Panc1 (cell line): ENCODE data around the gene ARL2BP. TPM values are rescaled to one million over a fixed set of nuclear protein-coding genes. Genes with fewer than 3 reads are reported as not detected.

Source experiments
- ATAC-seq: fragments of 200-7000 bp; cut with Tn5 transposase; 2 replicates; pipeline ENCODE4 v1.9.1; 2020; ENCODE audit warnings: mild to moderate bottlenecking, moderate library complexity
- BruUV-seq: library from RNA; stranded (reverse); fragments of 400-500 nt; replicated peaks from 2 replicates; lab custom pipeline; 2021; lab: Mats Ljungman, UMichigan
- CTCF ChIA-PET: fragments of 300-600 bp; sonication (Branson Sonifier 250); formaldehyde crosslinking; loops from one replicate; lab custom pipeline; 2022; ENCODE audit warnings: antibody characterized with exemption; lab: Charles Lee
- POLR2A ChIA-PET: fragments of 300-600 bp; sonication (Branson Sonifier 250); formaldehyde crosslinking; loops from one replicate; lab custom pipeline; 2022; ENCODE audit warnings: antibody characterized with exemption; lab: Charles Lee
- DNase-seq: peaks from one replicate; pipeline ENCODE4 v3.0.0-alpha.2; 2010; ENCODE audit warnings: low read depth, low spot score
- H3K27ac ChIP-seq: 2 replicates; pipeline ENCODE4 v1.5.1; 2011; ENCODE audit warnings: mild to moderate bottlenecking, low read length, inconsistent platforms
- H3K27me3 ChIP-seq: fragments of 200-500 bp; sonication (Bioruptor generic); 2 replicates; pipeline ENCODE4 v1.6.0; 2014; ENCODE audit warnings: low read length, inconsistent platforms; ENCODE audit not compliant: control insufficient read depth, insufficient read depth
- H3K36me3 ChIP-seq: fragments of 200-500 bp; sonication (Bioruptor generic); 2 replicates; pipeline ENCODE4 v1.5.1; 2014; ENCODE audit warnings: inconsistent platforms, mild to moderate bottlenecking, low read length, moderate library complexity; ENCODE audit not compliant: control insufficient read depth, insufficient read depth
- H3K4me1 ChIP-seq: 2 replicates; pipeline ENCODE4 v1.5.1; 2011; ENCODE audit warnings: inconsistent platforms, mild to moderate bottlenecking, low read length, moderate library complexity; ENCODE audit not compliant: control insufficient read depth, insufficient read depth
- H3K4me3 ChIP-seq, 2 experiments: 2 replicates each; pipeline ENCODE4 v1.5.1; 2011 to 2012; ENCODE audit warnings: low read depth in 2 of 2, low read length in 2 of 2, mild to moderate bottlenecking in 2 of 2, inconsistent platforms in 1 of 2, moderate library complexity in 1 of 2
- H3K9me3 ChIP-seq: fragments of 200-500 bp; sonication (Bioruptor generic); 2 replicates; pipeline ENCODE4 v1.5.1; 2014; ENCODE audit warnings: low read depth, mild to moderate bottlenecking, inconsistent platforms, low read length, moderate library complexity; ENCODE audit not compliant: control insufficient read depth, insufficient read depth
- POLR2AphosphoS5 ChIP-seq: IDR thresholded peaks from 2 replicates; pipeline ENCODE4 v1.6.1; 2012; ENCODE audit warnings: mild to moderate bottlenecking, low read depth, low read length, moderate library complexity
- SIN3A ChIP-seq: IDR thresholded peaks from 2 replicates; pipeline ENCODE4 v1.6.1; 2012; ENCODE audit warnings: low read depth, mild to moderate bottlenecking, low read length, moderate library complexity, borderline replicate concordance; ENCODE audit not compliant: insufficient read depth
- TCF7L2 ChIP-seq: IDR thresholded peaks from 2 replicates; pipeline ENCODE4 v1.6.1; 2011; ENCODE audit warnings: mild to moderate bottlenecking, low read depth, low read length, inconsistent platforms
- in situ Hi-C: cut with HindIII; loops from 2 replicates; pipeline ENCODE4 v1.10.0; 2016; ENCODE audit warnings: low sequenced_read_pairs, low pct_unique_long_range_greater_than_20kb
- intact Hi-C: fragments of 100-400 bp; cut with micrococcal nuclease; formaldehyde crosslinking; loops from one replicate; pipeline ENCODE4 v1.10.0; 2022; ENCODE audit not compliant: unreplicated experiment
- total RNA-seq: library from RNA; stranded (reverse); gene quantifications from one replicate; pipeline ENCODE4 v1.2.1, GENCODE V29; 2021; ENCODE audit not compliant: unreplicated experiment
- TF ChIP-seq, protein P1 (sequence below): fragments of 450-650 bp; IDR thresholded peaks from 2 replicates; pipeline ENCODE4 v1.5.1; 2017; ENCODE audit warnings: mild to moderate bottlenecking
- TF ChIP-seq, protein P2 (sequence below), 2 experiments: IDR thresholded peaks; 2 replicates each; pipeline ENCODE4 v1.6.1; 2011 to 2012; ENCODE audit warnings: low read depth in 2 of 2, control low read depth in 1 of 2, low read length in 1 of 2, mild to moderate bottlenecking in 1 of 2, moderate library complexity in 1 of 2; ENCODE audit not compliant: insufficient read depth in 1 of 2

ARL2BP gene
- total RNA-seq, 1 experiment from 2014 or later = 47.7 TPM

DNA sequence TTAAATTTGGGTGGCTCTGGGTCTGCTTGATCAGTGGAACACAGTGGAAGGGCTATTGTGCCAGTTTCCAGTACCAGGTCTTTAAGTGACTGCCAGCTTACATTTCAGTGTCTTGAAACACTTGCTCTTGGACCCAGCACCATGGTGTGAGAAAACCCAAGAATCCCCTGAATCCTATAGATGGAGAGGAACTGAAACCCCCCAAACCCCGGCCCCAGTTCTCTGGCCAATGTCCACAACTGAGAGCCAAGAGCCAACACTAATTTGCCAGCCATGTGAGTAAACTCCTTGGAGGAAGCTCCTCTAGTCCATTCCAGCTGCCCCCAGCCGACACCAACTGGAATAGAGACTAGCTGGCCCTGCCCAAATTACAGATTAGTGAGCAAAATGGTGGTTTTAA lies 2.4 kb upstream of the ARL2BP start:
- BruUV-seq = no TSS peak
- ATAC-seq (no peak), DNase-seq (no peak)
- H3K4me3 ChIP-seq = no peak overlapping the region
- in situ Hi-C loops (no loop called here), intact Hi-C loops (no loop called here)
- ChIA-PET POLR2A (no interaction called here), CTCF (no interaction called here)
- no peaks in the 10 kb centered on the region for H3K4me1 ChIP-seq
- no peaks in the 10 kb centered on the region for H3K27me3 ChIP-seq
- H3K36me3 ChIP-seq = peaks cover 8% of the 10 kb centered on the region
- TF ChIP-seq POLR2AphosphoS5 = no peak
- TF ChIP-seq, protein P1, sequence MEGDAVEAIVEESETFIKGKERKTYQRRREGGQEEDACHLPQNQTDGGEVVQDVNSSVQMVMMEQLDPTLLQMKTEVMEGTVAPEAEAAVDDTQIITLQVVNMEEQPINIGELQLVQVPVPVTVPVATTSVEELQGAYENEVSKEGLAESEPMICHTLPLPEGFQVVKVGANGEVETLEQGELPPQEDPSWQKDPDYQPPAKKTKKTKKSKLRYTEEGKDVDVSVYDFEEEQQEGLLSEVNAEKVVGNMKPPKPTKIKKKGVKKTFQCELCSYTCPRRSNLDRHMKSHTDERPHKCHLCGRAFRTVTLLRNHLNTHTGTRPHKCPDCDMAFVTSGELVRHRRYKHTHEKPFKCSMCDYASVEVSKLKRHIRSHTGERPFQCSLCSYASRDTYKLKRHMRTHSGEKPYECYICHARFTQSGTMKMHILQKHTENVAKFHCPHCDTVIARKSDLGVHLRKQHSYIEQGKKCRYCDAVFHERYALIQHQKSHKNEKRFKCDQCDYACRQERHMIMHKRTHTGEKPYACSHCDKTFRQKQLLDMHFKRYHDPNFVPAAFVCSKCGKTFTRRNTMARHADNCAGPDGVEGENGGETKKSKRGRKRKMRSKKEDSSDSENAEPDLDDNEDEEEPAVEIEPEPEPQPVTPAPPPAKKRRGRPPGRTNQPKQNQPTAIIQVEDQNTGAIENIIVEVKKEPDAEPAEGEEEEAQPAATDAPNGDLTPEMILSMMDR = no peak
- TF ChIP-seq SIN3A = no peak
- TF ChIP-seq TCF7L2 = no peak
- TF ChIP-seq, protein P2, sequence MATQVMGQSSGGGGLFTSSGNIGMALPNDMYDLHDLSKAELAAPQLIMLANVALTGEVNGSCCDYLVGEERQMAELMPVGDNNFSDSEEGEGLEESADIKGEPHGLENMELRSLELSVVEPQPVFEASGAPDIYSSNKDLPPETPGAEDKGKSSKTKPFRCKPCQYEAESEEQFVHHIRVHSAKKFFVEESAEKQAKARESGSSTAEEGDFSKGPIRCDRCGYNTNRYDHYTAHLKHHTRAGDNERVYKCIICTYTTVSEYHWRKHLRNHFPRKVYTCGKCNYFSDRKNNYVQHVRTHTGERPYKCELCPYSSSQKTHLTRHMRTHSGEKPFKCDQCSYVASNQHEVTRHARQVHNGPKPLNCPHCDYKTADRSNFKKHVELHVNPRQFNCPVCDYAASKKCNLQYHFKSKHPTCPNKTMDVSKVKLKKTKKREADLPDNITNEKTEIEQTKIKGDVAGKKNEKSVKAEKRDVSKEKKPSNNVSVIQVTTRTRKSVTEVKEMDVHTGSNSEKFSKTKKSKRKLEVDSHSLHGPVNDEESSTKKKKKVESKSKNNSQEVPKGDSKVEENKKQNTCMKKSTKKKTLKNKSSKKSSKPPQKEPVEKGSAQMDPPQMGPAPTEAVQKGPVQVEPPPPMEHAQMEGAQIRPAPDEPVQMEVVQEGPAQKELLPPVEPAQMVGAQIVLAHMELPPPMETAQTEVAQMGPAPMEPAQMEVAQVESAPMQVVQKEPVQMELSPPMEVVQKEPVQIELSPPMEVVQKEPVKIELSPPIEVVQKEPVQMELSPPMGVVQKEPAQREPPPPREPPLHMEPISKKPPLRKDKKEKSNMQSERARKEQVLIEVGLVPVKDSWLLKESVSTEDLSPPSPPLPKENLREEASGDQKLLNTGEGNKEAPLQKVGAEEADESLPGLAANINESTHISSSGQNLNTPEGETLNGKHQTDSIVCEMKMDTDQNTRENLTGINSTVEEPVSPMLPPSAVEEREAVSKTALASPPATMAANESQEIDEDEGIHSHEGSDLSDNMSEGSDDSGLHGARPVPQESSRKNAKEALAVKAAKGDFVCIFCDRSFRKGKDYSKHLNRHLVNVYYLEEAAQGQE (IDR thresholded peaks at IDR 0.05; ENCODE audit: insufficient read depth in 1 of 2, low read depth in 2 of 2, low read length in 1 of 2) = no peak
- H3K9me3 ChIP-seq = no peaks in the 10 kb centered on the region
- no peak overlapping the region for H3K27ac ChIP-seq

DNA sequence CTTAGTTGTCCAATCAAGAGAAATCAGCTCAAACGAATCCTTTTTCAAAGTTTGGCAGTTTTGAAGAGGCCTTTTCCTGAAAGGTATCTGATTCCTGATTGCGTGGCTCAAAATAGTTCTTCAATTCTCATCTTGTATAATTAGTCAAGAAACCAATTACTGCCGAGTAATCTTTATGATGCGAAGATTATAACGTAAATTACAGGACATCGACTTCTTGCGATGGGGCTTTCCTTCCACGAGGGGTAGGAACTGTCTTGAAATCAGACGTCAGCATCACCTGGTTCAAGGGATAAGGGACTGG lies 644 bp upstream of the ARL2BP start:
- intact Hi-C loops (no loop called here), in situ Hi-C loops (no loop called here)
- ATAC-seq = peak; percentile 67
- no peak for DNase-seq
- Histone ChIP-seq H3K27me3 (no peaks in the 10 kb centered on the region), H3K36me3 (peaks cover 11% of the 10 kb centered on the region), H3K4me3 (peak overlapping the region; percentile 62 to 68), H3K27ac (peak overlapping the region; percentile 94), H3K9me3 (no peaks in the 10 kb centered on the region), H3K4me1 (no peaks in the 10 kb centered on the region)
- TF ChIP-seq, protein P2 (IDR thresholded peaks at IDR 0.05; ENCODE audit: insufficient read depth in 1 of 2, low read depth in 2 of 2, low read length in 1 of 2) = no peak
- TF ChIP-seq, protein P1 = no peak
- TF ChIP-seq POLR2AphosphoS5 (no peak), TCF7L2 (no peak), SIN3A (no peak)
- BruUV-seq = TSS peak; percentile 99
- ChIA-PET POLR2A (interaction anchor here (0.8 kb wide), 1 partner anchor 8 kb away, joined by 3 read pairs; no protein-coding TSS in a partner anchor), CTCF (no interaction called here)
